NCI-H2227 treated with DMSO at 0.1 percent for 48 hours (cell line): ENCODE results near the gene PDE2A.

ENCODE experiments used
- DNase-seq: peaks from one replicate; lab custom pipeline; 2025; lab: John Stamatoyannopoulos, UW

The PDE2A gene

GRCh38 chr11:72655896-72656464 is 18.2 kb downstream of the PDE2A start:
- no peak for DNase-seq

- DNase-seq: no peak
Measured at GRCh38 chr11:72655014-72655413, 19.2 kb downstream of the PDE2A start.

GRCh38 chr11:72653649-72654048 is 20.6 kb downstream of the PDE2A start:
- DNase-seq: no peak

GRCh38 chr11:72652873-72653630 is 21.2 kb downstream of the PDE2A start:
- DNase-seq: peak; percentile 2

- no peak for DNase-seq
Measured at GRCh38 chr11:72652133-72652532, 22.1 kb downstream of the PDE2A start.

GRCh38 chr11:72649215-72649976 is 24.8 kb downstream of the PDE2A start:
- DNase-seq: no peak

- DNase-seq: no peak
Measured at GRCh38 chr11:72648384-72649136, 25.7 kb downstream of the PDE2A start.

GRCh38 chr11:72647882-72648281 is 26.3 kb downstream of the PDE2A start:
- no peak for DNase-seq

- no peak for DNase-seq
Measured at GRCh38 chr11:72646472-72646871, 27.8 kb downstream of the PDE2A start.

GRCh38 chr11:72646024-72646423 is 28.2 kb downstream of the PDE2A start:
- DNase-seq: no peak

- DNase-seq: no peak
Measured at GRCh38 chr11:72643547-72643946, 30.7 kb downstream of the PDE2A start.

GRCh38 chr11:72642884-72643522 is 31.2 kb downstream of the PDE2A start:
- DNase-seq: peak; percentile 51

- DNase-seq: no peak
Measured at GRCh38 chr11:72642043-72642883, 32.0 kb downstream of the PDE2A start.

- no peak for DNase-seq
Measured at GRCh38 chr11:72641522-72642042, 32.6 kb downstream of the PDE2A start.

GRCh38 chr11:72639502-72640375 is 34.5 kb downstream of the PDE2A start:
- DNase-seq: no peak

GRCh38 chr11:72637926-72638325 is 36.3 kb downstream of the PDE2A start:
- DNase-seq: no peak

GRCh38 chr11:72637198-72637597 is 37.0 kb downstream of the PDE2A start:
- no peak for DNase-seq

- DNase-seq: no peak
Measured at GRCh38 chr11:72636376-72636775, 37.8 kb downstream of the PDE2A start.

- no peak for DNase-seq
Measured at GRCh38 chr11:72635933-72636332, 38.3 kb downstream of the PDE2A start.
